Adrenal gland (tissue), 5 donors: ENCODE measurements around the gene RIF1.

ENCODE experiments used
- POLR2A ChIP-seq, 2 donors: fragments of 450-650 bp; IDR thresholded peaks; one replicate each; pipeline ENCODE4 v1.6.1; 2017; ENCODE audit warnings: antibody characterized with exemption in 2 of 2, mild to moderate bottlenecking in 2 of 2, moderate library complexity in 1 of 2
- TF ChIP-seq, protein P1 (sequence below), 6 experiments: fragments of 450-650 bp in 4 of 6; fragments of 200-600 bp in 2 of 6; sonication (generic) in 1 of 6; IDR thresholded peaks; 1 replicate in 5 of 6; 2 replicates in 1 of 6; pipeline versions ENCODE4 v1.5.1 to v1.8.0; 2016 to 2021; ENCODE audit warnings: antibody characterized with exemption in 6 of 6, mild to moderate bottlenecking in 2 of 6, moderate library complexity in 1 of 6
- donor health status: DM: no; HTN: no; CAD: no.

DNA sequence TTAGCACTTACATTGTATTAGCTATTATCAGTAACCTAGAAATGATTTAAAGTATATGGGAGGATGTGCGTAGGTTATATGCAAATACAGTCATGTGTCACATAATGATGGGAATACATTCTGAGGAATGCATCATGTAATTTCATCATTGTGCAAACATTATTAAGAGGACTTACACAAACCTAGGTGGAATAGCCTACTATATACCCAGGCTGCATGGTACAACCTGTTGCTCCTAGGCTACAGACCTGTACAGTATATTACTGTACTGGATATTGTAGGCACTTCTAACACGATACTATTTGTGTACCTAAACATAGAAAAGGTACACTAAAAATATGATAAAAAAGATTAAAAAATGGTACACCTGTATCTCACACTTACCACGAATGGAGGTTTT, 7.9 kb downstream of the RIF1 start:
- TF ChIP-seq, protein P1, sequence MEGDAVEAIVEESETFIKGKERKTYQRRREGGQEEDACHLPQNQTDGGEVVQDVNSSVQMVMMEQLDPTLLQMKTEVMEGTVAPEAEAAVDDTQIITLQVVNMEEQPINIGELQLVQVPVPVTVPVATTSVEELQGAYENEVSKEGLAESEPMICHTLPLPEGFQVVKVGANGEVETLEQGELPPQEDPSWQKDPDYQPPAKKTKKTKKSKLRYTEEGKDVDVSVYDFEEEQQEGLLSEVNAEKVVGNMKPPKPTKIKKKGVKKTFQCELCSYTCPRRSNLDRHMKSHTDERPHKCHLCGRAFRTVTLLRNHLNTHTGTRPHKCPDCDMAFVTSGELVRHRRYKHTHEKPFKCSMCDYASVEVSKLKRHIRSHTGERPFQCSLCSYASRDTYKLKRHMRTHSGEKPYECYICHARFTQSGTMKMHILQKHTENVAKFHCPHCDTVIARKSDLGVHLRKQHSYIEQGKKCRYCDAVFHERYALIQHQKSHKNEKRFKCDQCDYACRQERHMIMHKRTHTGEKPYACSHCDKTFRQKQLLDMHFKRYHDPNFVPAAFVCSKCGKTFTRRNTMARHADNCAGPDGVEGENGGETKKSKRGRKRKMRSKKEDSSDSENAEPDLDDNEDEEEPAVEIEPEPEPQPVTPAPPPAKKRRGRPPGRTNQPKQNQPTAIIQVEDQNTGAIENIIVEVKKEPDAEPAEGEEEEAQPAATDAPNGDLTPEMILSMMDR (IDR thresholded peaks at IDR 0.05), result no peak
- no peak for TF ChIP-seq POLR2A (IDR thresholded peaks at IDR 0.05)
